ENCODE data around the gene GRIK3. TPM values are rescaled to one million over a fixed set of nuclear protein-coding genes. Genes with fewer than 3 reads are reported as not detected.

GRIK3 gene
- polyA plus RNA-seq, 1 experiment, result not detected

- Histone ChIP-seq H3K9me3 (ENCODE audit: control insufficient read depth, insufficient read depth, low read length) (no peaks in the 10 kb centered on the region), H3K27me3 (ENCODE audit: control insufficient read depth, insufficient read depth, low read length) (no peaks in the 10 kb centered on the region), H3K27ac (ENCODE audit: low read depth, low read length) (no peak overlapping the region), H3K4me3 (ENCODE audit: low read depth, low read length) (no peak overlapping the region)
- POLR2A ChIA-PET, result no interaction called here
- no peak for DNase-seq (ENCODE audit: low read depth, low spot score)
- CTCF ChIA-PET, result no interaction called here
- no peak for TF ChIP-seq CTCF (IDR thresholded peaks at IDR 0.05; ENCODE audit: low read depth, low read length)
Observed at GRCh38 chr1:36857754-36858153, 176.6 kb downstream of the GRIK3 start.

GRCh38 chr1:36855699-36856494, 178.4 kb downstream of the GRIK3 start:
- Histone ChIP-seq H3K27me3 (ENCODE audit: control insufficient read depth, insufficient read depth, low read length) (no peaks in the 10 kb centered on the region), H3K27ac (ENCODE audit: low read depth, low read length) (no peak overlapping the region), H3K9me3 (ENCODE audit: control insufficient read depth, insufficient read depth, low read length) (no peaks in the 10 kb centered on the region), H3K4me3 (ENCODE audit: low read depth, low read length) (no peak overlapping the region)
- ChIA-PET POLR2A (no interaction called here), CTCF (no interaction called here)
- no peak for TF ChIP-seq CTCF (IDR thresholded peaks at IDR 0.05; ENCODE audit: low read depth, low read length)
- DNase-seq (ENCODE audit: low read depth, low spot score), result no peak

- CTCF ChIA-PET, result no interaction called here
- Histone ChIP-seq H3K27me3 (ENCODE audit: control insufficient read depth, insufficient read depth, low read length) (no peaks in the 10 kb centered on the region), H3K4me3 (ENCODE audit: low read depth, low read length) (no peak overlapping the region), H3K9me3 (ENCODE audit: control insufficient read depth, insufficient read depth, low read length) (no peaks in the 10 kb centered on the region), H3K27ac (ENCODE audit: low read depth, low read length) (no peak overlapping the region)
- no peak for DNase-seq (ENCODE audit: low read depth, low spot score)
- TF ChIP-seq CTCF (IDR thresholded peaks at IDR 0.05; ENCODE audit: low read depth, low read length), result no peak
- POLR2A ChIA-PET, result no interaction called here
Observed at GRCh38 chr1:36853638-36854037, 180.7 kb downstream of the GRIK3 start.

GRCh38 chr1:36852586-36852985, 181.7 kb downstream of the GRIK3 start:
- H3K9me3 ChIP-seq (ENCODE audit: control insufficient read depth, insufficient read depth, low read length), result no peaks in the 10 kb centered on the region
- ChIA-PET POLR2A (no interaction called here), CTCF (no interaction called here)
- no peak for DNase-seq (ENCODE audit: low read depth, low spot score)
- H3K4me3 ChIP-seq (ENCODE audit: low read depth, low read length), result no peak overlapping the region
- no peaks in the 10 kb centered on the region for H3K27me3 ChIP-seq (ENCODE audit: control insufficient read depth, insufficient read depth, low read length)
- TF ChIP-seq CTCF (IDR thresholded peaks at IDR 0.05; ENCODE audit: low read depth, low read length), result no peak
- H3K27ac ChIP-seq (ENCODE audit: low read depth, low read length), result no peak overlapping the region

- no peak for DNase-seq (ENCODE audit: low read depth, low spot score)
- H3K9me3 ChIP-seq (ENCODE audit: control insufficient read depth, insufficient read depth, low read length), result no peaks in the 10 kb centered on the region
- H3K27ac ChIP-seq (ENCODE audit: low read depth, low read length), result no peak overlapping the region
- ChIA-PET POLR2A (no interaction called here), CTCF (no interaction called here)
- H3K4me3 ChIP-seq (ENCODE audit: low read depth, low read length), result no peak overlapping the region
- H3K27me3 ChIP-seq (ENCODE audit: control insufficient read depth, insufficient read depth, low read length), result no peaks in the 10 kb centered on the region
- no peak for TF ChIP-seq CTCF (IDR thresholded peaks at IDR 0.05; ENCODE audit: low read depth, low read length)
Observed at GRCh38 chr1:36851595-36851994, 182.7 kb downstream of the GRIK3 start.

Measured in AG04450 (cell line).